SK-N-SH (cell line): ENCODE results near the gene TPP2. TPM values are rescaled to one million over a fixed set of nuclear protein-coding genes. Genes with fewer than 3 reads are reported as not detected.

ENCODE experiments used
- CTCF ChIA-PET: fragments of 300-600, 350-600 bp; formaldehyde crosslinking; extraction: SDS; loops from one replicate; lab custom pipeline; 2021; lab: Yijun Ruan, JAX
- POLR2A ChIA-PET: fragments of 350-600 bp; sonication (Branson Sonifier 250); formaldehyde crosslinking; extraction: SDS; loops from one replicate; lab custom pipeline; 2020; ENCODE audit warnings: antibody characterized with exemption, inconsistent platforms; lab: Yijun Ruan, JAX
- DNase-seq: peaks from one replicate; pipeline ENCODE4 v3.0.0; 2012
- H2AFZ ChIP-seq: fragments of 200-600 bp; sonication (generic); 2 replicates; pipeline ENCODE4 v1.8.1; 2016; ENCODE audit warnings: antibody characterized with exemption, mild to moderate bottlenecking, low read depth
- H3F3A ChIP-seq: fragments of 200-600 bp; sonication (generic); replicated peaks from 2 replicates; pipeline ENCODE3; 2016; ENCODE audit warnings: antibody characterized with exemption, mild to moderate bottlenecking; ENCODE audit not compliant: insufficient read depth
- H3K27ac ChIP-seq, 2 experiments: fragments of 200-500 bp in 1 of 2; fragments of 200-600 bp in 1 of 2; sonication (Bioruptor generic) in 1 of 2; sonication (generic), shearing (Covaris generic) in 1 of 2; 2 replicates each; pipeline versions ENCODE4 v1.5.1 to v1.6.1; 2014 to 2016; ENCODE audit warnings: low read depth in 2 of 2, inconsistent platforms in 1 of 2, low read length in 1 of 2, mild to moderate bottlenecking in 1 of 2, mixed read lengths in 1 of 2
- H3K27me3 ChIP-seq: fragments of 200-600 bp; sonication (generic), shearing (Covaris generic); 2 replicates; pipeline ENCODE4 v1.6.1; 2016; ENCODE audit warnings: mixed run types; ENCODE audit not compliant: insufficient read depth
- H3K36me3 ChIP-seq, 2 experiments: fragments of 200-500 bp in 1 of 2; fragments of 200-600 bp in 1 of 2; sonication (Bioruptor generic) in 1 of 2; sonication (generic) in 1 of 2; replicated peaks in 1 of 2; 2 replicates each; pipeline versions ENCODE3 to v1.5.1; 2014 to 2016; ENCODE audit warnings: low read length in 1 of 2, mild to moderate bottlenecking in 1 of 2; ENCODE audit not compliant: insufficient read depth in 2 of 2, control insufficient read depth in 1 of 2
- H3K4me1 ChIP-seq, 2 experiments: fragments of 200-500 bp in 1 of 2; fragments of 200-600 bp in 1 of 2; sonication (Bioruptor generic) in 1 of 2; sonication (generic), shearing (Covaris generic) in 1 of 2; 2 replicates each; pipeline versions ENCODE4 v1.5.1 to v1.6.1; 2014 to 2016; ENCODE audit warnings: low read depth in 1 of 2, low read length in 1 of 2, mixed run types in 1 of 2; ENCODE audit not compliant: insufficient read depth in 2 of 2, control insufficient read depth in 1 of 2
- H3K4me2 ChIP-seq: fragments of 200-600 bp; sonication (generic), shearing (Covaris generic); 2 replicates; pipeline ENCODE4 v1.6.1; 2017; ENCODE audit warnings: mixed run types
- H3K4me3 ChIP-seq, 2 experiments: fragments of 200-500 bp in 1 of 2; fragments of 200-600 bp in 1 of 2; sonication (Bioruptor generic) in 1 of 2; sonication (generic), shearing (Covaris generic) in 1 of 2; 2 replicates each; pipeline versions ENCODE4 v1.5.1 to v1.8.1; 2014 to 2016; ENCODE audit warnings: low read depth in 2 of 2, inconsistent platforms in 1 of 2, low read length in 1 of 2, mild to moderate bottlenecking in 1 of 2, mixed read lengths in 1 of 2, moderate library complexity in 1 of 2
- H3K79me2 ChIP-seq: fragments of 200-600 bp; sonication (generic); 2 replicates; pipeline ENCODE4 v1.8.1; 2017; ENCODE audit warnings: mild to moderate bottlenecking; ENCODE audit not compliant: insufficient read depth
- H3K9ac ChIP-seq: fragments of 200-600 bp; sonication (generic); 2 replicates; pipeline ENCODE4 v1.6.1; 2017; ENCODE audit warnings: mixed run types
- H3K9me2 ChIP-seq: fragments of 200-600 bp; sonication (generic); 2 replicates; pipeline ENCODE4 v1.6.1; 2017; ENCODE audit warnings: mixed run types
- H3K9me3 ChIP-seq: fragments of 200-600 bp; sonication (generic); 2 replicates; pipeline ENCODE4 v1.6.1; 2017; ENCODE audit warnings: mixed run types, mild to moderate bottlenecking, moderate library complexity
- H4K20me1 ChIP-seq: fragments of 200-600 bp; sonication (generic); 2 replicates; pipeline ENCODE4 v1.6.1; 2017; ENCODE audit warnings: mild to moderate bottlenecking, mixed run types; ENCODE audit not compliant: insufficient read depth
- CTCF ChIP-seq: fragments of 200-600 bp; sonication (generic); IDR thresholded peaks from 2 replicates; pipeline ENCODE4 v1.6.1; 2017; ENCODE audit warnings: antibody characterized with exemption, mild to moderate bottlenecking, moderate library complexity
- FOXJ3 ChIP-seq: sonication (generic); formaldehyde crosslinking; IDR thresholded peaks from 2 replicates; pipeline ENCODE4 v1.5.1; 2020; ENCODE audit warnings: mild to moderate bottlenecking, missing genetic modification reagents
- FOXM1 ChIP-seq: IDR thresholded peaks from 2 replicates; pipeline ENCODE4 v1.4.0; 2012; ENCODE audit warnings: low read depth, mild to moderate bottlenecking
- GABPA ChIP-seq: IDR thresholded peaks from 2 replicates; pipeline ENCODE4 v1.4.0; 2012; ENCODE audit warnings: low read depth, mild to moderate bottlenecking
- MXI1 ChIP-seq: IDR thresholded peaks from 2 replicates; pipeline ENCODE4 v1.6.1; 2012; ENCODE audit warnings: mild to moderate bottlenecking, low read depth, low read length, improper control_type of control experiment
- NFIC ChIP-seq: IDR thresholded peaks from 2 replicates; pipeline ENCODE4 v1.4.0; 2012; ENCODE audit warnings: borderline replicate concordance
- NRF1 ChIP-seq: IDR thresholded peaks from 2 replicates; pipeline ENCODE4 v1.6.1; 2012; ENCODE audit warnings: low read depth, mild to moderate bottlenecking, low read length
- RAD21 ChIP-seq: IDR thresholded peaks from 2 replicates; pipeline ENCODE4 v1.6.1; 2012; ENCODE audit warnings: mild to moderate bottlenecking, low read length
- RCOR1 ChIP-seq: fragments of 150-350 bp; IDR thresholded peaks from 2 replicates; pipeline ENCODE4 v1.6.1; 2017; ENCODE audit warnings: antibody characterized with exemption, low read length
- RFX5 ChIP-seq: IDR thresholded peaks from 2 replicates; pipeline ENCODE4 v1.6.1; 2012; ENCODE audit warnings: mild to moderate bottlenecking, improper control_type of control experiment, low read length
- SMC3 ChIP-seq: IDR thresholded peaks from 2 replicates; pipeline ENCODE4 v1.6.1; 2012; ENCODE audit warnings: low read depth, low read length, improper control_type of control experiment
- YY1 ChIP-seq: IDR thresholded peaks from 2 replicates; pipeline ENCODE4 v1.4.0; 2012; ENCODE audit warnings: low read depth, mild to moderate bottlenecking
- WGBS: methylation state at CpG from one replicate; pipeline ENCODE4 v1.1.6; 2017; ENCODE audit warnings: low lambda C conversion rate; 5-methylcytosine and 5-hydroxymethylcytosine counted together
- polyA plus RNA-seq, 3 experiments: library from polyadenylated mRNA; depleted of rRNA; stranded (reverse); fragments of >200 nt; gene quantifications; 2 replicates each; pipeline ENCODE4 v1.2.3, GENCODE V29; 2012

TPP2 gene
- polyA plus RNA-seq, 1 of the 3 experiments (the other 2 are of a cell fraction), result 8.3 TPM

GRCh38 chr13:102675115-102675514 is 78.3 kb downstream of the TPP2 start:
- 96% methylated on average over 3 of the region's 3 CpGs for WGBS
- CTCF ChIA-PET, result interaction anchor here (0.7 kb wide), 1 partner anchor 29 kb away, joined by 3 read pairs; no protein-coding TSS in a partner anchor
- POLR2A ChIA-PET, result no interaction called here

GRCh38 chr13:102677122-102677521 is 80.3 kb downstream of the TPP2 start:
- Histone ChIP-seq H3K4me2 (no peak overlapping the region), H3F3A (peaks cover 2% of the 10 kb centered on the region), H3K27me3 (no peaks in the 10 kb centered on the region), H3K4me3 (no peak overlapping the region), H4K20me1 (no peaks in the 10 kb centered on the region), H3K4me1 (no peaks in the 10 kb centered on the region), H3K9ac (no peak overlapping the region), H3K9me3 (no peaks in the 10 kb centered on the region), H3K79me2 (no peaks in the 10 kb centered on the region), H3K36me3 (peaks cover 52 to 81% of the 10 kb centered on the region in 2 experiments), H3K9me2 (no peaks in the 10 kb centered on the region), H3K27ac (no peak overlapping the region), H2AFZ (no peak overlapping the region)
- ChIA-PET CTCF (interaction anchor here (1.0 to 1.5 kb wide), 5 partner anchors 8 to 97 kb away, joined by 3 to 4 read pairs (median 4); no protein-coding TSS in a partner anchor), POLR2A (no interaction called here)
- 96% methylated on average over 4 of the region's 4 CpGs for WGBS
- TF ChIP-seq FOXM1 (no peak), YY1 (no peak), GABPA (no peak), FOXJ3 (no peak), CTCF (no peak), RCOR1 (no peak), RFX5 (no peak), MXI1 (no peak)
- DNase-seq, result no peak

More at GRCh38 chr13:102675115-102675514, 78.3 kb downstream of the TPP2 start:
- Histone ChIP-seq H3K27me3 (no peaks in the 10 kb centered on the region), H3K27ac (no peak overlapping the region), H3K4me3 (no peak overlapping the region), H3F3A (no peaks in the 10 kb centered on the region), H3K79me2 (no peaks in the 10 kb centered on the region), H3K4me1 (no peaks in the 10 kb centered on the region), H3K4me2 (no peak overlapping the region), H2AFZ (no peak overlapping the region), H3K36me3 (peaks cover 58 to 83% of the 10 kb centered on the region in 2 experiments), H4K20me1 (no peaks in the 10 kb centered on the region), H3K9me2 (no peaks in the 10 kb centered on the region), H3K9ac (no peak overlapping the region), H3K9me3 (no peaks in the 10 kb centered on the region)
- TF ChIP-seq RAD21 (no peak), NRF1 (no peak), FOXJ3 (no peak), SMC3 (no peak), NFIC (no peak)
- no peak for DNase-seq
